Liver (tissue), 9 donors: Measurements from ENCODE around the gene SPTBN2. TPM values are rescaled to one million over a fixed set of nuclear protein-coding genes. Genes with fewer than 3 reads are reported as not detected.

Experiments used
- DNase-seq: peaks from one replicate; pipeline ENCODE4 v3.0.0-alpha.2; 2017; ENCODE audit warnings: low spot score
- H3K27ac ChIP-seq, 2 donors: one replicate each; pipeline ENCODE4 v1.7.0; 2013; ENCODE audit warnings: inconsistent platforms in 2 of 2, low read length in 2 of 2, control low read depth in 1 of 2, low read depth in 1 of 2, mild to moderate bottlenecking in 1 of 2
- H3K27me3 ChIP-seq, 4 donors: one replicate each; pipeline versions ENCODE4 v1.6.1 to v1.7.0; 2013; ENCODE audit warnings: low read length in 3 of 4, inconsistent platforms in 1 of 4, mild to moderate bottlenecking in 1 of 4, moderate library complexity in 1 of 4; ENCODE audit not compliant: control insufficient read depth in 4 of 4, insufficient read depth in 4 of 4
- H3K36me3 ChIP-seq, 4 donors: one replicate each; pipeline versions ENCODE4 v1.6.1 to v1.7.0; 2013; ENCODE audit warnings: low read length in 3 of 4, mild to moderate bottlenecking in 3 of 4, low read depth in 1 of 4, moderate library complexity in 1 of 4; ENCODE audit not compliant: control insufficient read depth in 4 of 4, insufficient read depth in 3 of 4
- H3K4me1 ChIP-seq, 4 donors: one replicate each; pipeline versions ENCODE4 v1.6.1 to v1.7.0; 2013; ENCODE audit warnings: low read length in 3 of 4, mild to moderate bottlenecking in 3 of 4, moderate library complexity in 1 of 4; ENCODE audit not compliant: control insufficient read depth in 4 of 4, insufficient read depth in 4 of 4
- H3K4me3 ChIP-seq, 3 donors: one replicate each; pipeline versions ENCODE4 v1.6.1 to v1.7.0; 2013; ENCODE audit warnings: low read length in 3 of 3, control low read depth in 1 of 3, low read depth in 1 of 3, mild to moderate bottlenecking in 1 of 3
- H3K9ac ChIP-seq, 2 donors: one replicate each; pipeline ENCODE4 v1.7.0; 2013; ENCODE audit warnings: low read length in 2 of 2, mild to moderate bottlenecking in 2 of 2, moderate library complexity in 2 of 2, control low read depth in 1 of 2, low read depth in 1 of 2
- H3K9me3 ChIP-seq, 4 donors: one replicate each; pipeline versions ENCODE4 v1.6.1 to v1.7.0; 2013; ENCODE audit warnings: low read length in 3 of 4; ENCODE audit not compliant: control insufficient read depth in 4 of 4
- EGR1 ChIP-seq, 2 donors: IDR thresholded peaks; 2 replicates each; pipeline ENCODE4 v1.6.1; 2016 to 2018; ENCODE audit warnings: antibody characterized with exemption in 2 of 2, low read depth in 2 of 2
- GABPA ChIP-seq, 2 donors: IDR thresholded peaks in 1 of 2; conservative IDR thresholded peaks in 1 of 2; 2 replicates each; pipeline ENCODE4 v1.6.1; 2016; ENCODE audit warnings: antibody characterized with exemption in 2 of 2, mild to moderate bottlenecking in 1 of 2, moderate library complexity in 1 of 2
- HNF4A ChIP-seq, 2 donors: conservative IDR thresholded peaks; 2 replicates each; pipeline ENCODE4 v1.6.1; 2016; ENCODE audit warnings: antibody characterized with exemption in 2 of 2, mild to moderate bottlenecking in 2 of 2
- HNF4G ChIP-seq: IDR thresholded peaks from 2 replicates; pipeline ENCODE4 v1.6.1; 2016; ENCODE audit warnings: antibody characterized with exemption
- JUND ChIP-seq, 2 donors: IDR thresholded peaks; 2 replicates each; pipeline ENCODE4 v1.6.1; 2016; ENCODE audit warnings: antibody characterized with exemption in 2 of 2
- MAX ChIP-seq: IDR thresholded peaks from 2 replicates; pipeline ENCODE4 v1.6.1; 2016; ENCODE audit warnings: antibody characterized with exemption
- RXRA ChIP-seq, 2 donors: IDR thresholded peaks; 2 replicates each; pipeline ENCODE4 v1.6.1; 2017 to 2018; ENCODE audit warnings: antibody characterized with exemption in 2 of 2, mild to moderate bottlenecking in 1 of 2
- SP1 ChIP-seq: IDR thresholded peaks from 2 replicates; pipeline ENCODE4 v1.6.1; 2018; ENCODE audit warnings: antibody characterized with exemption, mild to moderate bottlenecking
- WGBS: extraction: QIAGEN DNeasy Blood & Tissue Kit; methylation state at CpG from one replicate; pipeline ENCODE4 v1.1.7; 2013; 5-methylcytosine and 5-hydroxymethylcytosine counted together
- polyA plus RNA-seq, 2 donors: library from polyadenylated mRNA; stranded (reverse) in 1 of 2; unstranded in 1 of 2; fragments of 200-250 nt in 1 of 2; fragments of >200 nt in 1 of 2; fragmentation: Nextera tagmentation in 1 of 2; extraction: Ambion mirVana in 1 of 2; gene quantifications; one replicate each; pipeline versions ENCODE4 v1.2.1 to v1.2.3, GENCODE V29; 2013 to 2015
- total RNA-seq, 2 donors: library from RNA; depleted of rRNA; stranded (reverse); fragments of >200 nt; gene quantifications; one replicate each; pipeline ENCODE4 v1.2.3, GENCODE V29; 2014
- TF ChIP-seq, protein P1 (sequence below): IDR thresholded peaks from 2 replicates; pipeline ENCODE4 v1.6.1; 2016; ENCODE audit warnings: antibody characterized with exemption
- TF ChIP-seq, protein P2 (sequence below): IDR thresholded peaks from 2 replicates; pipeline ENCODE4 v1.6.1; 2016; ENCODE audit warnings: antibody characterized with exemption
- TF ChIP-seq, protein P3 (sequence below): IDR thresholded peaks from 2 replicates; pipeline ENCODE4 v1.6.1; 2016; ENCODE audit warnings: antibody characterized with exemption, mild to moderate bottlenecking
- donor health status: healthy.
- donor health status: healthy.
- donor health status: healthy.
- donor health status: healthy.
- donor health status: healthy.

Gene SPTBN2
- total and polyA plus RNA-seq, 4 donors: 9.6 to 103 (median 22.6) TPM

DNA sequence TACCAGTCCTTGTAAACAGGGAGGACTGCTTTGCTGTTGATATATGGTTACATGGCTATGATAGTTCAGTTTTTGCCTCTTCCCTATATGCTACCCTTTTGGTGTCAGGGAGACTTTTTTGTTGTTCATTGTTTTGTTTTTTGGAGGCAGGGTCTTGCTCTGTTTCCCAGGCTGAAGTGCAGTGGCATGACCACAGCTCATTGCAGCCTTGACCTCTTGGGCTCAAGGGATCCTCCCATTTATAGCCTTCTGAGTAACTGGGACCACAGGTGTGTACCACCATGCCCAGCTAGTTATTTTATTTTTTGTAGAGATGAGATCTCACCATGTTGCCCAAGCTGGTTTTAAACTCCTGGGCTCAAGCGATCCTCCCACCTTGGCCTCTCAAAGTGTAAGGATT, 38.6 kb upstream of the SPTBN2 start (continued):
- TF ChIP-seq, protein P1, sequence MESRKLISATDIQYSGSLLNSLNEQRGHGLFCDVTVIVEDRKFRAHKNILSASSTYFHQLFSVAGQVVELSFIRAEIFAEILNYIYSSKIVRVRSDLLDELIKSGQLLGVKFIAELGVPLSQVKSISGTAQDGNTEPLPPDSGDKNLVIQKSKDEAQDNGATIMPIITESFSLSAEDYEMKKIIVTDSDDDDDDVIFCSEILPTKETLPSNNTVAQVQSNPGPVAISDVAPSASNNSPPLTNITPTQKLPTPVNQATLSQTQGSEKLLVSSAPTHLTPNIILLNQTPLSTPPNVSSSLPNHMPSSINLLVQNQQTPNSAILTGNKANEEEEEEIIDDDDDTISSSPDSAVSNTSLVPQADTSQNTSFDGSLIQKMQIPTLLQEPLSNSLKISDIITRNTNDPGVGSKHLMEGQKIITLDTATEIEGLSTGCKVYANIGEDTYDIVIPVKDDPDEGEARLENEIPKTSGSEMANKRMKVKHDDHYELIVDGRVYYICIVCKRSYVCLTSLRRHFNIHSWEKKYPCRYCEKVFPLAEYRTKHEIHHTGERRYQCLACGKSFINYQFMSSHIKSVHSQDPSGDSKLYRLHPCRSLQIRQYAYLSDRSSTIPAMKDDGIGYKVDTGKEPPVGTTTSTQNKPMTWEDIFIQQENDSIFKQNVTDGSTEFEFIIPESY: no peak
- TF ChIP-seq HNF4G: no peak

DNA sequence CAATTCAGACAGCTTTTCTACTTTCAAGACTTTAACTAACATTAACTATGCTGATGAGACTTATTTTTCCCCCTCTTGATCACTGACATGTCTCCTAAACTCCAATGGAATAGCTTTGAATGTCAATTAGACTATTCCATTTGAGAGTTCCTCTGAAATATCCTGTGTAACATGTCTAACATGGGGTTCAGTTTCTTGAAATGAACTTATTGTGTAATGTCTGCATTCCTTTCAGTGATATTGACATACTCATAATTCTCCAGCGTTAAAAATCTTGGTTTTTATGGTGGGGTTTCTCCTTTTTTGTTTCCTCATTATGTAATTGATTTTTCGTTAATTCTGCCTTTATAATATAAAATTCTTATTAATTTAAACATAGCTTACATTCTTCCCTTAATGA, 37.7 kb upstream of the SPTBN2 start:
- no peak overlapping the region for H3K4me3 ChIP-seq
- no peak overlapping the region for H3K27ac ChIP-seq
- no peak overlapping the region for H3K9ac ChIP-seq
- no peak for DNase-seq
- H3K36me3 ChIP-seq: no peaks in the 10 kb centered on the region
- TF ChIP-seq, protein P2, sequence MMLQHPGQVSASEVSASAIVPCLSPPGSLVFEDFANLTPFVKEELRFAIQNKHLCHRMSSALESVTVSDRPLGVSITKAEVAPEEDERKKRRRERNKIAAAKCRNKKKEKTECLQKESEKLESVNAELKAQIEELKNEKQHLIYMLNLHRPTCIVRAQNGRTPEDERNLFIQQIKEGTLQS: no peak
- TF ChIP-seq MAX (no peak), SP1 (no peak)
- TF ChIP-seq, protein P3, sequence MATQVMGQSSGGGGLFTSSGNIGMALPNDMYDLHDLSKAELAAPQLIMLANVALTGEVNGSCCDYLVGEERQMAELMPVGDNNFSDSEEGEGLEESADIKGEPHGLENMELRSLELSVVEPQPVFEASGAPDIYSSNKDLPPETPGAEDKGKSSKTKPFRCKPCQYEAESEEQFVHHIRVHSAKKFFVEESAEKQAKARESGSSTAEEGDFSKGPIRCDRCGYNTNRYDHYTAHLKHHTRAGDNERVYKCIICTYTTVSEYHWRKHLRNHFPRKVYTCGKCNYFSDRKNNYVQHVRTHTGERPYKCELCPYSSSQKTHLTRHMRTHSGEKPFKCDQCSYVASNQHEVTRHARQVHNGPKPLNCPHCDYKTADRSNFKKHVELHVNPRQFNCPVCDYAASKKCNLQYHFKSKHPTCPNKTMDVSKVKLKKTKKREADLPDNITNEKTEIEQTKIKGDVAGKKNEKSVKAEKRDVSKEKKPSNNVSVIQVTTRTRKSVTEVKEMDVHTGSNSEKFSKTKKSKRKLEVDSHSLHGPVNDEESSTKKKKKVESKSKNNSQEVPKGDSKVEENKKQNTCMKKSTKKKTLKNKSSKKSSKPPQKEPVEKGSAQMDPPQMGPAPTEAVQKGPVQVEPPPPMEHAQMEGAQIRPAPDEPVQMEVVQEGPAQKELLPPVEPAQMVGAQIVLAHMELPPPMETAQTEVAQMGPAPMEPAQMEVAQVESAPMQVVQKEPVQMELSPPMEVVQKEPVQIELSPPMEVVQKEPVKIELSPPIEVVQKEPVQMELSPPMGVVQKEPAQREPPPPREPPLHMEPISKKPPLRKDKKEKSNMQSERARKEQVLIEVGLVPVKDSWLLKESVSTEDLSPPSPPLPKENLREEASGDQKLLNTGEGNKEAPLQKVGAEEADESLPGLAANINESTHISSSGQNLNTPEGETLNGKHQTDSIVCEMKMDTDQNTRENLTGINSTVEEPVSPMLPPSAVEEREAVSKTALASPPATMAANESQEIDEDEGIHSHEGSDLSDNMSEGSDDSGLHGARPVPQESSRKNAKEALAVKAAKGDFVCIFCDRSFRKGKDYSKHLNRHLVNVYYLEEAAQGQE: no peak
- TF ChIP-seq, protein P1: no peak
- H3K4me1 ChIP-seq: no peaks in the 10 kb centered on the region
- H3K27me3 ChIP-seq: no peaks in the 10 kb centered on the region
- H3K9me3 ChIP-seq: no peaks in the 10 kb centered on the region
- 91% methylated on average over 2 of the region's 2 CpGs for WGBS

GRCh38 chr11:66762088-66762487, 33.1 kb upstream of the SPTBN2 start:
- Histone ChIP-seq H3K4me1 (no peaks in the 10 kb centered on the region), H3K27ac (no peak overlapping the region), H3K9ac (no peak overlapping the region), H3K9me3 (no peaks in the 10 kb centered on the region), H3K4me3 (no peak overlapping the region), H3K36me3 (no peaks in the 10 kb centered on the region), H3K27me3 (no peaks in the 10 kb centered on the region)
- WGBS: 96% methylated on average over 27 of the region's 27 CpGs
- no peak for DNase-seq
- TF ChIP-seq JUND (IDR thresholded peaks at IDR 0.05) (no peak), GABPA (IDR thresholded peaks at IDR 0.05 in 1 of 2, conservative IDR thresholded peaks at IDR 0.05 in 1 of 2) (no peak), EGR1 (IDR thresholded peaks at IDR 0.05; ENCODE audit: low read depth in 2 of 2) (no peak), HNF4A (conservative IDR thresholded peaks at IDR 0.05) (no peak), RXRA (IDR thresholded peaks at IDR 0.05) (no peak), MAX (no peak)
- TF ChIP-seq, protein P1: no peak
